IMR-90 (cell line): ENCODE results near the gene SELENOS. TPM values are rescaled to one million over a fixed set of nuclear protein-coding genes. Genes with fewer than 3 reads are reported as not detected.

Experiments
- ATAC-seq: fragments of 200-7000 bp; cut with Tn5 transposase; 2 replicates; pipeline ENCODE4 v1.9.1; 2020; ENCODE audit warnings: low read depth, mild to moderate bottlenecking, moderate library complexity
- Bru-seq: library from RNA; stranded (reverse); fragments of 400-500 nt; gene quantifications from one replicate; lab custom pipeline; 2021; lab: Mats Ljungman, UMichigan
- BruChase-seq, 2 experiments: library from RNA; stranded (reverse); fragments of 400-500 nt; gene quantifications; one replicate each; lab custom pipeline; 2021; lab: Mats Ljungman, UMichigan
- BruUV-seq: library from RNA; stranded (reverse); fragments of 400-500 nt; replicated peaks from 2 replicates; lab custom pipeline; 2021; lab: Mats Ljungman, UMichigan
- CTCF ChIA-PET: fragments of 300-600 bp; formaldehyde crosslinking; extraction: SDS; loops from one replicate; lab custom pipeline; 2021; ENCODE audit warnings: antibody characterized with exemption; lab: Yijun Ruan, JAX
- POLR2A ChIA-PET: fragments of 300-600 bp; sonication (Branson Sonifier 250); formaldehyde crosslinking; loops from one replicate; lab custom pipeline; 2022; ENCODE audit warnings: antibody characterized with exemption; ENCODE audit not compliant: unreplicated experiment; lab: Charles Lee
- DNase-seq: peaks from one replicate; pipeline ENCODE4 v3.0.0; 2013
- H2AFZ ChIP-seq: replicated peaks from 2 replicates; pipeline ENCODE3; 2013; ENCODE audit warnings: low read length, mild to moderate bottlenecking; ENCODE audit not compliant: poor library complexity
- H2AK5ac ChIP-seq: 2 replicates; pipeline ENCODE4 v1.6.1; 2013; ENCODE audit warnings: low read depth, low read length, inconsistent platforms
- H2AK9ac ChIP-seq: replicated peaks from 2 replicates; pipeline ENCODE3; 2013; ENCODE audit warnings: mild to moderate bottlenecking, low read depth, low read length, moderate library complexity; ENCODE audit not compliant: poor library complexity
- H2BK120ac ChIP-seq: 2 replicates; pipeline ENCODE4 v1.6.1; 2013; ENCODE audit warnings: low read depth, low read length, inconsistent platforms
- H2BK15ac ChIP-seq: 3 replicates; pipeline ENCODE4 v1.6.1; 2013; ENCODE audit warnings: low read depth, low read length, inconsistent platforms
- H2BK20ac ChIP-seq: 2 replicates; pipeline ENCODE4 v1.6.1; 2013; ENCODE audit warnings: low read depth, mild to moderate bottlenecking, inconsistent platforms, low read length, moderate library complexity
- H2BK5ac ChIP-seq: 2 replicates; pipeline ENCODE4 v1.6.1; 2013; ENCODE audit warnings: mild to moderate bottlenecking, low read depth, low read length, inconsistent platforms; ENCODE audit not compliant: poor library complexity, severe bottlenecking
- H3K14ac ChIP-seq: replicated peaks from 2 replicates; pipeline ENCODE4 v1.6.1; 2013; ENCODE audit warnings: low read depth, low read length, inconsistent platforms
- H3K18ac ChIP-seq: 2 replicates; pipeline ENCODE4 v1.6.1; 2013; ENCODE audit warnings: low read depth, low read length, control low read depth
- H3K23ac ChIP-seq: 2 replicates; pipeline ENCODE4 v1.6.1; 2013; ENCODE audit warnings: low read depth, low read length, inconsistent platforms
- H3K27ac ChIP-seq: 2 replicates; pipeline ENCODE4 v1.5.1; 2013; ENCODE audit warnings: mild to moderate bottlenecking, control low read depth, low read length; ENCODE audit not compliant: insufficient read depth
- H3K27me3 ChIP-seq: 2 replicates; pipeline ENCODE4 v1.6.1; 2013; ENCODE audit warnings: low read length; ENCODE audit not compliant: control insufficient read depth, insufficient read depth
- H3K36me3 ChIP-seq: 2 replicates; pipeline ENCODE4 v1.6.1; 2013; ENCODE audit warnings: low read length, mixed read lengths; ENCODE audit not compliant: control insufficient read depth, insufficient read depth
- H3K4ac ChIP-seq: 2 replicates; pipeline ENCODE4 v1.6.1; 2013; ENCODE audit warnings: low read depth, low read length, inconsistent platforms
- H3K4me1 ChIP-seq: 2 replicates; pipeline ENCODE4 v1.6.1; 2013; ENCODE audit warnings: low read length, mixed read lengths; ENCODE audit not compliant: control insufficient read depth, insufficient read depth
- H3K4me2 ChIP-seq: 2 replicates; pipeline ENCODE4 v1.6.1; 2013; ENCODE audit warnings: low read depth, mild to moderate bottlenecking, control low read depth, low read length, moderate library complexity
- H3K4me3 ChIP-seq: 2 replicates; pipeline ENCODE4 v1.5.1; 2013; ENCODE audit warnings: low read depth, mild to moderate bottlenecking, control low read depth, low read length, moderate library complexity; ENCODE audit not compliant: insufficient read depth
- H3K56ac ChIP-seq: 2 replicates; pipeline ENCODE4 v1.6.1; 2013; ENCODE audit warnings: low read length, inconsistent platforms; ENCODE audit not compliant: insufficient read depth; ENCODE audit errors: extremely low read depth
- H3K79me1 ChIP-seq, 2 experiments: 2 replicates each; pipeline ENCODE4 v1.6.1; 2013; ENCODE audit warnings: low read length in 2 of 2, inconsistent platforms in 1 of 2, low read depth in 1 of 2
- H3K9ac ChIP-seq: 2 replicates; pipeline ENCODE4 v1.6.1; 2013; ENCODE audit warnings: low read depth, low read length, control low read depth
- H3K9me1 ChIP-seq: 2 replicates; pipeline ENCODE4 v1.6.1; 2013; ENCODE audit warnings: low read length, inconsistent platforms; ENCODE audit not compliant: insufficient read depth
- H3K9me3 ChIP-seq: 2 replicates; pipeline ENCODE4 v1.6.1; 2013; ENCODE audit warnings: low read length; ENCODE audit not compliant: control insufficient read depth, insufficient read depth
- H4K20me1 ChIP-seq: 2 replicates; pipeline ENCODE4 v1.6.1; 2013; ENCODE audit warnings: low read length, inconsistent platforms; ENCODE audit not compliant: insufficient read depth
- H4K5ac ChIP-seq: 2 replicates; pipeline ENCODE4 v1.6.1; 2013; ENCODE audit warnings: mild to moderate bottlenecking, low read depth, low read length, control low read depth
- H4K8ac ChIP-seq, 2 experiments: 2 replicates each; pipeline ENCODE4 v1.6.1; 2013; ENCODE audit warnings: low read depth in 2 of 2, low read length in 2 of 2, control low read depth in 1 of 2, inconsistent platforms in 1 of 2
- H4K91ac ChIP-seq: 2 replicates; pipeline ENCODE4 v1.6.1; 2013; ENCODE audit warnings: low read depth, low read length, inconsistent platforms; ENCODE audit not compliant: insufficient read depth
- BHLHE40 ChIP-seq: fragments of 150-350 bp; IDR thresholded peaks from 2 replicates; pipeline ENCODE4 v1.6.1; 2016; ENCODE audit warnings: mild to moderate bottlenecking, low read depth, low read length
- CEBPB ChIP-seq: IDR thresholded peaks from 2 replicates; pipeline ENCODE4 v1.6.1; 2012; ENCODE audit warnings: low read depth, low read length, improper control_type of control experiment
- CHD1 ChIP-seq: IDR thresholded peaks from 2 replicates; pipeline ENCODE4 v1.6.1; 2012; ENCODE audit warnings: low read depth, low read length, improper control_type of control experiment
- FOS ChIP-seq: fragments of 150-350 bp; IDR thresholded peaks from 2 replicates; pipeline ENCODE4 v1.6.1; 2016; ENCODE audit warnings: low read depth, low read length
- MAFK ChIP-seq: IDR thresholded peaks from 2 replicates; pipeline ENCODE4 v1.6.1; 2012; ENCODE audit warnings: low read depth, low read length, improper control_type of control experiment
- MAZ ChIP-seq: IDR thresholded peaks from 2 replicates; pipeline ENCODE4 v1.6.1; 2012; ENCODE audit warnings: low read depth, mild to moderate bottlenecking, low read length, improper control_type of control experiment, moderate library complexity, borderline replicate concordance
- MXI1 ChIP-seq: IDR thresholded peaks from 2 replicates; pipeline ENCODE4 v1.6.1; 2012; ENCODE audit warnings: low read depth, mild to moderate bottlenecking, low read length, moderate library complexity, borderline replicate concordance
- NFE2L2 ChIP-seq: fragments of 150-350 bp; IDR thresholded peaks from 2 replicates; pipeline ENCODE4 v1.6.1; 2016; ENCODE audit warnings: low read depth, mild to moderate bottlenecking, low read length
- SMC3 ChIP-seq: fragments of 150-350 bp; IDR thresholded peaks from 2 replicates; pipeline ENCODE4 v1.6.1; 2016; ENCODE audit warnings: low read depth, mild to moderate bottlenecking, antibody characterized with exemption, low read length, moderate library complexity
- USF2 ChIP-seq: fragments of 150-350 bp; IDR thresholded peaks from 2 replicates; pipeline ENCODE4 v1.6.1; 2017; ENCODE audit warnings: mild to moderate bottlenecking, antibody characterized with exemption, low read length, low read depth
- WGBS, 2 experiments: methylation state at CpG; one replicate each; pipeline versions ENCODE4 v1.1.5 to v1.1.7; 2013; ENCODE audit warnings: missing lambda C conversion rate in 2 of 2; ENCODE audit not compliant: insufficient read length in 1 of 2; ENCODE audit errors: extremely low coverage in 2 of 2; 5-methylcytosine and 5-hydroxymethylcytosine counted together
- dilution Hi-C: fragments of 300-500 bp; cut with HindIII; formaldehyde crosslinking; loops from one replicate; pipeline ENCODE4 v1.14.3; 2018; ENCODE audit warnings: low sequenced_read_pairs; ENCODE audit not compliant: unreplicated experiment
- in situ Hi-C: fragments of 300-500 bp; cut with MboI; formaldehyde crosslinking; loops from 3 replicates; pipeline ENCODE4 v1.14.3; 2019; ENCODE audit warnings: low sequenced_read_pairs, inconsistent platforms, mixed read lengths
- intact Hi-C: fragments of 100-400 bp; cut with micrococcal nuclease; formaldehyde crosslinking; loops from 2 replicates; pipeline ENCODE4 v1.10.0; 2022
- long read RNA-seq: library from polyadenylated mRNA; unstranded; transcript quantifications from one replicate; pipeline ENCODE4 v2.0.0, GENCODE V29; 2021; ENCODE audit not compliant: unreplicated experiment
- polyA plus RNA-seq, 3 experiments: library from polyadenylated mRNA; depleted of rRNA; stranded (reverse); fragments of >200 nt; gene quantifications; 2 replicates each; pipeline ENCODE4 v1.2.3, GENCODE V29; 2012; ENCODE audit warnings: low replicate concordance in 1 of 3
- total RNA-seq: library from RNA; depleted of rRNA; stranded (reverse); fragments of >200 nt; gene quantifications from 2 replicates; pipeline ENCODE4 v1.2.3, GENCODE V29; 2012; rRNA removed
- TF ChIP-seq, protein P1 (sequence below): fragments of 150-350 bp; IDR thresholded peaks from 2 replicates; pipeline ENCODE4 v1.6.1; 2016; ENCODE audit warnings: low read depth, mild to moderate bottlenecking, low read length, moderate library complexity, borderline replicate concordance

Gene SELENOS
- total RNA-seq (39.8 and 67.5 TPM in 2 replicates), polyA plus RNA-seq (2012; rRNA removed) (73.9 and 77.1 TPM in 2 replicates), Bru-seq, nascent RNA (percentile 92 among the genes with signal in this experiment), BruChase-seq, experiment 1, labeled RNA remaining after a 6-hour chase (percentile 86 among the genes with signal in this experiment), BruChase-seq, experiment 2, labeled RNA remaining after a 2-hour chase (percentile 85 among the genes with signal in this experiment)
- polyA plus RNA-seq (2012; cell fraction: cytosol; rRNA removed) = 61.9 and 89.3 TPM in 2 replicates
- 72.4 and 84.7 TPM in 2 replicates for polyA plus RNA-seq (2012; cell fraction: nucleus; rRNA removed; ENCODE audit: low replicate concordance)
- long read RNA-seq, transcript SELENOS-203 (6 exons, 1,188 nt) = major isoform, 127 of 158 reads
- long read RNA-seq, transcript SELENOS-206 (3 exons, 556 nt) = minor isoform, 7 of 158 reads
- long read RNA-seq, transcript SELENOS-201 (7 exons, 1,439 nt) = minor isoform, 6 of 158 reads
- long read RNA-seq, partial matches to known transcripts = 3 of 158 reads
- long read RNA-seq, other reads (novel, unspliced or antisense) = 10 of 158 reads

DNA sequence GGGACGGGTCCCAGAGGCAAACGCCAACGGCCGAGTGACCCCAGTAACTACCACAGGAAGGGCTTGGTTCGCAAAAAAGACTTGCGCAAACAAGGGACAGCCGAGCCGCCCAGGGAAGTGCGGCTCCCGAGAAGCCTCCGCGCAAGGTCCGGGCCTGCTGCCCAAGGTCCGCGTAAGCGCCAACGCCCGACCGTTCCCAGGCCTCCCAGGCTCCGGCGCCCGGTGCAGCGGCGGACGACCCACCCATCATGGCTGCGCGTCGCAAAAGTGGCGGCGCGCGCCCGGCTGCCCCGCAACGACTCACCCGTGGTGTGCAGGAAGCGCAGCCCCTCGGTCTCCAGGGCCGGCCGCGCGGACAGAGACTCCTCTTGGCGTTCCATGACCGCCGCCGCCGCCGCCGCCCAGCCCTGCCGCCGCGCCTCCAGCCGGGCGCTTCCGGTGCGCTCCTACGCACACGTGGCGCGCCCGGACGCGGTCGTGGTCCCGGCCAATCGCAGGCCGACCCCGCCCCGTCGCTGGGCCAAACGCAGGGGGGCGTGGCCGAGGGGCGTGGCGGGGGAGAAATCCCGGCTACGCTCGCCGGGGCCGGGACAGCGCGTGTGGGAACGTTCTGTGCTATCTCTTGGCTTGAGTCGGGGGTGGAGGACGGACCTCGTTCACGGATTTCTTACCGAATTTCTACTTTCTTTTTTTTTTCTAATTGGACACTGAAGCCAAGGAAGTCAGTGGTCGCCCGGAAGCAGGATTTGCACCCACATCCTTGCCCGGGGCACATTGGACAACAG lies at the start of gene SELENOS:
Gene SELENOS, minus strand, starts transcription at position 448 of the 785 bp plus-strand sequence. Its CDS starts 68 bp downstream, at position 380.
- BruUV-seq = TSS peak; percentile 62
- TF ChIP-seq, protein P1, sequence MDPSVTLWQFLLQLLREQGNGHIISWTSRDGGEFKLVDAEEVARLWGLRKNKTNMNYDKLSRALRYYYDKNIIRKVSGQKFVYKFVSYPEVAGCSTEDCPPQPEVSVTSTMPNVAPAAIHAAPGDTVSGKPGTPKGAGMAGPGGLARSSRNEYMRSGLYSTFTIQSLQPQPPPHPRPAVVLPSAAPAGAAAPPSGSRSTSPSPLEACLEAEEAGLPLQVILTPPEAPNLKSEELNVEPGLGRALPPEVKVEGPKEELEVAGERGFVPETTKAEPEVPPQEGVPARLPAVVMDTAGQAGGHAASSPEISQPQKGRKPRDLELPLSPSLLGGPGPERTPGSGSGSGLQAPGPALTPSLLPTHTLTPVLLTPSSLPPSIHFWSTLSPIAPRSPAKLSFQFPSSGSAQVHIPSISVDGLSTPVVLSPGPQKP = no peak
- TF ChIP-seq USF2 (peak; percentile 83), NFE2L2 (no peak), CHD1 (no peak; the same call in 1 of the 2 replicates), MXI1 (peak; percentile 92), MAZ (peak; percentile 18; the same call in 1 of the 2 replicates), FOS (no peak), BHLHE40 (no peak), CEBPB (peak; percentile 68; the same call in 1 of the 2 replicates), MAFK (no peak), SMC3 (no peak)

More for the DNA sequence above, at the start of gene SELENOS:
- Histone ChIP-seq H2AK9ac (peak within 1 kb of the TSS; percentile 99), H4K5ac (peak within 1 kb of the TSS; percentile 60), H2BK20ac (no peak within 1 kb of the TSS), H2AK5ac (peak within 1 kb of the TSS; percentile 95), H2AFZ (peak within 1 kb of the TSS; percentile 86), H3K79me1 (peaks cover 31 to 50% of the 10 kb centered on the region in 2 experiments), H3K27me3 (no peaks in the 10 kb centered on the region), H4K91ac (peak within 1 kb of the TSS; percentile 87), H3K36me3 (peaks cover 41% of the 10 kb centered on the region), H3K14ac (peak within 1 kb of the TSS; percentile 95), H4K20me1 (peaks cover 16% of the 10 kb centered on the region; the same call in 1 of the 2 replicates), H3K27ac (peak within 1 kb of the TSS; percentile 70), H2BK120ac (peak within 1 kb of the TSS; percentile 47; the same call in 1 of the 2 replicates), H2BK5ac (peak within 1 kb of the TSS; percentile 44), H3K18ac (no peak within 1 kb of the TSS), H3K9me3 (no peaks in the 10 kb centered on the region), H3K4me3 (peak within 1 kb of the TSS; percentile 77), H3K4me2 (peak within 1 kb of the TSS; percentile 86), H2BK15ac (peak within 1 kb of the TSS; percentile 25; the same call in 1 of the 3 replicates), H3K9ac (peak within 1 kb of the TSS; percentile 96), H3K4me1 (0 out of 2 replicates have a peak, but pooled peaks cover 2% of the 10 kb centered on the region), H3K4ac (peak within 1 kb of the TSS; percentile 82), H4K8ac (peak within 1 kb of the TSS; percentile 75 to 95), H3K23ac (peak within 1 kb of the TSS; percentile 95), H3K56ac (peak within 1 kb of the TSS; percentile 93), H3K9me1 (peaks cover 7% of the 10 kb centered on the region; the same call in 1 of the 2 replicates)
- intact Hi-C loops = no loop called here
- DNase-seq = peak; percentile 84
- in situ Hi-C loops = no loop called here
- ChIA-PET POLR2A (no interaction called here), CTCF (interaction anchor here (1.0 kb wide), 2 partner anchors 10 to 12 kb away, joined by 3 to 4 read pairs; no protein-coding TSS in a partner anchor)
- peak; percentile 96 for ATAC-seq
- 0% methylated on average over 53 of the region's 91 CpGs; no CpG with 5 or more reads in 1 of the 2 experiments for WGBS, 2 experiments
- dilution Hi-C loops = no loop called here
